NCI-H1436 (cell line): ENCODE results near the gene EEF2K.

Source experiments
- DNase-seq: peaks from one replicate; lab custom pipeline; 2025; lab: John Stamatoyannopoulos, UW

EEF2K gene

GRCh38 chr16:22252317-22252716 is 46.2 kb downstream of the EEF2K start:
- no peak for DNase-seq

- no peak for DNase-seq
Observed at GRCh38 chr16:22253272-22253671, 47.2 kb downstream of the EEF2K start.

GRCh38 chr16:22255335-22255734 is 49.3 kb downstream of the EEF2K start:
- DNase-seq, result no peak

GRCh38 chr16:22257440-22257839 is 51.4 kb downstream of the EEF2K start:
- no peak for DNase-seq

- DNase-seq, result no peak
Observed at GRCh38 chr16:22260490-22260889, 54.4 kb downstream of the EEF2K start.

GRCh38 chr16:22262460-22262859 is 56.4 kb downstream of the EEF2K start:
- DNase-seq, result no peak

GRCh38 chr16:22264786-22265185 is 58.7 kb downstream of the EEF2K start:
- no peak for DNase-seq

GRCh38 chr16:22265351-22265750 is 59.3 kb downstream of the EEF2K start:
- no peak for DNase-seq

- no peak for DNase-seq
Observed at GRCh38 chr16:22266546-22266945, 60.5 kb downstream of the EEF2K start.

GRCh38 chr16:22267764-22268163 is 61.7 kb downstream of the EEF2K start:
- no peak for DNase-seq

GRCh38 chr16:22270525-22270924 is 64.4 kb downstream of the EEF2K start:
- DNase-seq, result no peak

GRCh38 chr16:22272870-22273650 is 67.0 kb downstream of the EEF2K start:
- no peak for DNase-seq

- no peak for DNase-seq
Observed at GRCh38 chr16:22274916-22275315, 68.8 kb downstream of the EEF2K start.

- DNase-seq, result no peak
Observed at GRCh38 chr16:22278441-22279230, 72.6 kb downstream of the EEF2K start.

GRCh38 chr16:22282254-22282892 is 76.3 kb downstream of the EEF2K start:
- DNase-seq, result no peak

- DNase-seq, result no peak
Observed at GRCh38 chr16:22284637-22285036, 78.6 kb downstream of the EEF2K start.

GRCh38 chr16:22285080-22285479 is 79.0 kb downstream of the EEF2K start:
- no peak for DNase-seq

GRCh38 chr16:22291020-22291419 is 84.9 kb downstream of the EEF2K start:
- no peak for DNase-seq

GRCh38 chr16:22291860-22292318 is 85.8 kb downstream of the EEF2K start:
- DNase-seq, result no peak

- DNase-seq, result no peak
Observed at GRCh38 chr16:22292320-22292719, 86.2 kb downstream of the EEF2K start.

GRCh38 chr16:22293137-22294106 is 87.3 kb downstream of the EEF2K start:
- no peak for DNase-seq
